DOHH2 (cell line): ENCODE data around the gene YIPF3.

Experiments used
- H3F3A ChIP-seq: fragments of 200-600 bp; sonication (generic), shearing (Covaris generic); 2 replicates; pipeline ENCODE4 v1.6.0; 2016; ENCODE audit warnings: antibody characterized with exemption, mild to moderate bottlenecking; ENCODE audit not compliant: control insufficient read depth, insufficient read depth
- H3K27ac ChIP-seq: fragments of 200-600 bp; sonication (generic); 2 replicates; pipeline ENCODE4 v1.5.1; 2014; ENCODE audit warnings: low read depth, mild to moderate bottlenecking, low read length, moderate library complexity
- H3K27me3 ChIP-seq: fragments of 200-600 bp; sonication (generic); 2 replicates; pipeline ENCODE4 v1.6.1; 2014; ENCODE audit warnings: mild to moderate bottlenecking, low read length, mixed read lengths; ENCODE audit not compliant: control insufficient read depth
- H3K36me3 ChIP-seq: fragments of 200-600 bp; sonication (generic); 2 replicates; pipeline ENCODE4 v1.6.1; 2014; ENCODE audit warnings: mild to moderate bottlenecking, low read length, moderate library complexity, mixed read lengths; ENCODE audit not compliant: control insufficient read depth
- H3K4me1 ChIP-seq: fragments of 200-600 bp; sonication (generic); 2 replicates; pipeline ENCODE4 v1.6.1; 2014; ENCODE audit warnings: mild to moderate bottlenecking, low read length, mixed read lengths; ENCODE audit not compliant: control insufficient read depth
- H3K4me2 ChIP-seq: fragments of 200-600 bp; sonication (generic); 2 replicates; pipeline ENCODE4 v1.6.0; 2014; ENCODE audit warnings: mild to moderate bottlenecking, low read length, moderate library complexity
- H3K4me3 ChIP-seq: fragments of 200-600 bp; sonication (generic); 2 replicates; pipeline ENCODE4 v1.5.1; 2014; ENCODE audit warnings: mild to moderate bottlenecking, low read length, mixed read lengths
- H3K79me2 ChIP-seq: fragments of 200-600 bp; sonication (generic); 2 replicates; pipeline ENCODE4 v1.6.1; 2014; ENCODE audit warnings: mild to moderate bottlenecking, low read length, mixed read lengths; ENCODE audit not compliant: control insufficient read depth
- H3K9me2 ChIP-seq: fragments of 200-600 bp; sonication (generic); replicated peaks from 2 replicates; pipeline ENCODE4 v1.6.1; 2014; ENCODE audit warnings: mild to moderate bottlenecking, low read length, mixed read lengths; ENCODE audit not compliant: control insufficient read depth
- H3K9me3 ChIP-seq: fragments of 200-600 bp; sonication (generic); 2 replicates; pipeline ENCODE4 v1.6.1; 2014; ENCODE audit warnings: antibody characterized with exemption, low read length, mixed read lengths; ENCODE audit not compliant: control insufficient read depth, insufficient read depth
- H4K20me1 ChIP-seq: fragments of 200-600 bp; sonication (generic); 2 replicates; pipeline ENCODE4 v1.6.0; 2014; ENCODE audit warnings: low read depth, mild to moderate bottlenecking, antibody characterized with exemption, low read length, moderate library complexity; ENCODE audit not compliant: control insufficient read depth, insufficient read depth
- EZH2phosphoT487 ChIP-seq: fragments of 200-600 bp; sonication (generic); IDR thresholded peaks from 2 replicates; pipeline ENCODE4 v1.6.1; 2017; ENCODE audit warnings: borderline replicate concordance, mild to moderate bottlenecking, antibody characterized with exemption, low read length, moderate library complexity, mixed read lengths
- TF ChIP-seq, protein P1 (sequence below): fragments of 200-600 bp; sonication (generic); IDR thresholded peaks from one replicate; pipeline ENCODE4 v1.5.1; 2014; ENCODE audit warnings: antibody characterized with exemption, mild to moderate bottlenecking, low read depth, low read length; ENCODE audit not compliant: poor library complexity, severe bottlenecking

YIPF3 gene

GRCh38 chr6:43490523-43490939 is 26.2 kb downstream of the YIPF3 start:
- Histone ChIP-seq H3K4me3 (no peak overlapping the region), H3K27ac (no peak overlapping the region), H3K27me3 (no peaks in the 10 kb centered on the region), H3K9me2 (no peaks in the 10 kb centered on the region), H3K36me3 (no peaks in the 10 kb centered on the region), H3K9me3 (no peaks in the 10 kb centered on the region), H4K20me1 (no peaks in the 10 kb centered on the region), H3K4me2 (no peak overlapping the region), H3K79me2 (peaks cover 17% of the 10 kb centered on the region), H3F3A (no peaks in the 10 kb centered on the region), H3K4me1 (no peaks in the 10 kb centered on the region)
- TF ChIP-seq EZH2phosphoT487: no peak
- TF ChIP-seq, protein P1, sequence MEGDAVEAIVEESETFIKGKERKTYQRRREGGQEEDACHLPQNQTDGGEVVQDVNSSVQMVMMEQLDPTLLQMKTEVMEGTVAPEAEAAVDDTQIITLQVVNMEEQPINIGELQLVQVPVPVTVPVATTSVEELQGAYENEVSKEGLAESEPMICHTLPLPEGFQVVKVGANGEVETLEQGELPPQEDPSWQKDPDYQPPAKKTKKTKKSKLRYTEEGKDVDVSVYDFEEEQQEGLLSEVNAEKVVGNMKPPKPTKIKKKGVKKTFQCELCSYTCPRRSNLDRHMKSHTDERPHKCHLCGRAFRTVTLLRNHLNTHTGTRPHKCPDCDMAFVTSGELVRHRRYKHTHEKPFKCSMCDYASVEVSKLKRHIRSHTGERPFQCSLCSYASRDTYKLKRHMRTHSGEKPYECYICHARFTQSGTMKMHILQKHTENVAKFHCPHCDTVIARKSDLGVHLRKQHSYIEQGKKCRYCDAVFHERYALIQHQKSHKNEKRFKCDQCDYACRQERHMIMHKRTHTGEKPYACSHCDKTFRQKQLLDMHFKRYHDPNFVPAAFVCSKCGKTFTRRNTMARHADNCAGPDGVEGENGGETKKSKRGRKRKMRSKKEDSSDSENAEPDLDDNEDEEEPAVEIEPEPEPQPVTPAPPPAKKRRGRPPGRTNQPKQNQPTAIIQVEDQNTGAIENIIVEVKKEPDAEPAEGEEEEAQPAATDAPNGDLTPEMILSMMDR: no peak

DNA sequence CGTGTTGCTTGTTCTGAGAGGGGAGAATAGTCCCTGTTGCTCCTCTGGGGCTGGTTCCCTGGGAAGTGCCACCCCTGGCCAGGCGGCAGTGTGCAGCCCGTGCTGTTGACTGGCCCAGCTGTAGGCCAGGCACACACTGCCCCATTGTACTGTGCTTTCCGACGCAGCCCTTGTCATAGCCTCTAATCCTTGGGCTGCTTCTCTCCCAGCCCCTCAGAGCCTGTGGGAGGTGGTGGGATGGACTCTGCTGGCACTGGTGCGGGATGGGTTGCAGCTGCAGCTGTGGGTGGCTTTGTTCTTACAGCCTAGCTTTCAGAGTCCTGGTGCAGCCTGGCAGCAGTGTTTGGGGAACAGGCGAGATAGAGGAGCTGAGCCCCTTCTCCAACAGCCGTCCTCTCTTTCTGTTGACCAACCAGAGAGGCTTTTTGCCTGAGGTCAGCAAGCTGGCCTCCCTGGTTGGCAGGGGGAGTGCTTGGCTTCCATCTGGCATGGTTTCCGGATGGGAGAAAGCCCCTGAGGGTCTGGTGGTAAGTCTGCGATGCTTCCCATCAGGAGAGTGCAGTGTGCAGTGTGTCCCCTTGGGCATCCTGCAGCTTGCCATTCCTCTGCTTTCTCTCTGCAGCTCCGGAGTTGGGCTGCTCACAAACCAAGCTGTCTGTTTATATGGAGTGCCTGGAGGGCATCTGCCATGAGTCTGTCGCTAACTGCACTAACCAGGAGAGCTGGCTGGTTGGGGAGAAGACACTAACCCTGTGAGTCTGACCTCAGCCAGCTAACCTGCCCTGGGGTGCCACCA is 27.3 kb downstream of the YIPF3 start:
- H3K9me2 ChIP-seq: no peaks in the 10 kb centered on the region
- no peak for TF ChIP-seq EZH2phosphoT487
- TF ChIP-seq, protein P1: no peak
- no peak overlapping the region for H3K4me3 ChIP-seq
- H3K4me2 ChIP-seq: no peak overlapping the region
- H3K27me3 ChIP-seq: no peaks in the 10 kb centered on the region
- H3K27ac ChIP-seq: no peak overlapping the region
- no peaks in the 10 kb centered on the region for H3K9me3 ChIP-seq
- H3K36me3 ChIP-seq: no peaks in the 10 kb centered on the region
- no peaks in the 10 kb centered on the region for H3K4me1 ChIP-seq
- no peaks in the 10 kb centered on the region for H3F3A ChIP-seq
- H4K20me1 ChIP-seq: no peaks in the 10 kb centered on the region
- H3K79me2 ChIP-seq: peaks cover 22% of the 10 kb centered on the region

DNA sequence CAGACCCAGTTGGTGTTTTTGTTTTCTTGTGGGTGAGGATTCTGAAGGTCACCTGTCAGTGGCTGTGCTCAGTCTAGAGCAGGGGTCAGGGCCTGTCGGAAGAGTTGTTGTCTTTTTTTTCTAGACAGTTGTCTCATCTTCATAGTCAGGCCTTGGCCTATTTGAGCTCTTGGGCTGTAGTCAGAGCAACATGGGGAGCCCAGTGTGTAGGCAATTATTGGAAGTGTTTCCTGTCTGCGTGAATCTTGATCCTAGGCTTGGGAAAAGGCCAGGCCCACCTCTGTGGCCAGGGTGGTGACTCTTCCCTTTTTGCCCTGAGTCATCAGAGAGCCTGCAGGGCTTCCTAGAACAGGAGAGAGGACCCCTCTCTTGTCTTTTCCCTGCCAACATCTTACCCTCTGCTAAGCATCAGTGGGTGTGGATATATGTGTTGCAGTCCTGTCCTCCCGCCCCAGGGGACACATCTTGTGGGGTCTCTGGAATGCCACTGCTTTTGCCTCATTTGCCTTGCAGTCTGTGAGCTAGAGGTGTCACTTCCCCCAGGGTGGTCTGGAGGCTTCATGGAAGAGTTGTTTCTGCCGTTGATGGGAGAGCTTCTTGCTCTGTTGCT is 28.0 kb downstream of the YIPF3 start:
- TF ChIP-seq, protein P1: no peak
- TF ChIP-seq EZH2phosphoT487: no peak
- no peaks in the 10 kb centered on the region for H3F3A ChIP-seq
- H3K4me1 ChIP-seq: no peaks in the 10 kb centered on the region
- no peaks in the 10 kb centered on the region for H3K9me2 ChIP-seq
- no peaks in the 10 kb centered on the region for H3K9me3 ChIP-seq
- no peak overlapping the region for H3K4me3 ChIP-seq
- H3K79me2 ChIP-seq: peaks cover 22% of the 10 kb centered on the region
- H3K27ac ChIP-seq: no peak overlapping the region
- H4K20me1 ChIP-seq: no peaks in the 10 kb centered on the region
- H3K4me2 ChIP-seq: no peak overlapping the region
- H3K27me3 ChIP-seq: no peaks in the 10 kb centered on the region
- no peaks in the 10 kb centered on the region for H3K36me3 ChIP-seq
